Activated CD8-positive, alpha-beta T cell treated with anti-CD3 and anti-CD28 coated beads for 36 hours (primary cell): Measurements from ENCODE around the gene ANKRD33B. TPM values are rescaled to one million over a fixed set of nuclear protein-coding genes. Genes with fewer than 3 reads are reported as not detected.
A peak's percentile ranks its signal among the peaks of the same experiment; 100 is the strongest.

Source experiments
- ATAC-seq: fragments of 200-7000 bp; cut with Tn5 transposase; one replicate; pipeline ENCODE4 v1.10.0; 2021; ENCODE audit warnings: mild to moderate bottlenecking, moderate library complexity
- CTCF ChIA-PET: fragments of 350-600 bp; sonication (Branson Sonifier 250); formaldehyde crosslinking; loops from one replicate; lab custom pipeline; 2021; ENCODE audit warnings: antibody characterized with exemption; lab: Charles Lee
- POLR2A ChIA-PET: fragments of 350-600 bp; sonication (Branson Sonifier 250); formaldehyde crosslinking; loops from one replicate; lab custom pipeline; 2021; ENCODE audit warnings: antibody characterized with exemption; lab: Charles Lee
- DNase-seq: peaks from one replicate; pipeline ENCODE4 v3.0.0-alpha.2; 2020
- H3K27ac Mint-ChIP-seq: one replicate; pipeline ENCODE4 v1.8.0; 2021; ENCODE audit warnings: mild to moderate bottlenecking, mixed read lengths
- H3K27me3 Mint-ChIP-seq: one replicate; pipeline ENCODE4 v1.8.0; 2021; ENCODE audit warnings: mixed read lengths
- H3K36me3 Mint-ChIP-seq: one replicate; pipeline ENCODE4 v1.8.0; 2021; ENCODE audit warnings: low read depth, mixed read lengths
- H3K4me1 Mint-ChIP-seq: one replicate; pipeline ENCODE4 v1.8.0; 2021; ENCODE audit warnings: low read depth, mixed read lengths
- H3K4me3 Mint-ChIP-seq: one replicate; pipeline ENCODE4 v1.8.0; 2021; ENCODE audit warnings: mild to moderate bottlenecking, moderate library complexity, mixed read lengths
- H3K9me3 Mint-ChIP-seq: one replicate; pipeline ENCODE4 v1.8.0; 2021; ENCODE audit warnings: mixed read lengths
- CTCF ChIP-seq: fragments of 200-600 bp; IDR thresholded peaks from one replicate; pipeline ENCODE4 v1.8.0; 2022; ENCODE audit warnings: antibody characterized with exemption, mild to moderate bottlenecking
- intact Hi-C: fragments of 100-400 bp; cut with micrococcal nuclease; formaldehyde crosslinking; loops from one replicate; pipeline ENCODE4 v1.10.0; 2022
- total RNA-seq, 2 experiments: library from RNA; stranded (reverse); gene quantifications; one replicate each; pipeline ENCODE4 v1.2.3, GENCODE V29; 2021

ANKRD33B gene
- total RNA-seq, 2 experiments from 2014 or later = 13.6 to 13.8 TPM

- H3K27me3 Mint-ChIP-seq = no peaks in the 10 kb centered on the region
- ChIA-PET POLR2A (interaction anchor here (0.7 kb wide), 1 partner anchor 21 kb away, joined by 3 read pairs; no protein-coding TSS in a partner anchor), CTCF (interaction anchor here (0.7 to 2.6 kb wide), 14 partner anchors 9 to 238 kb away, joined by 3 to 21 read pairs (median 3); no protein-coding TSS in a partner anchor)
- TF ChIP-seq CTCF = peak; percentile 61
- peak; percentile 74 for ATAC-seq
- no peaks in the 10 kb centered on the region for H3K4me1 Mint-ChIP-seq
- peak; percentile 68 for DNase-seq
- no peak overlapping the region for H3K27ac Mint-ChIP-seq
- intact Hi-C loops = no loop called here
- H3K36me3 Mint-ChIP-seq = peaks cover 14% of the 10 kb centered on the region
- H3K9me3 Mint-ChIP-seq = no peaks in the 10 kb centered on the region
- no peak overlapping the region for H3K4me3 Mint-ChIP-seq
Observed at GRCh38 chr5:10689391-10690081, 125.7 kb downstream of the ANKRD33B start.

GRCh38 chr5:10690460-10691440 is 126.9 kb downstream of the ANKRD33B start:
- ATAC-seq (no peak), DNase-seq (no peak)
- Mint-ChIP-seq H3K4me3 (no peak overlapping the region), H3K36me3 (peaks cover 14% of the 10 kb centered on the region), H3K27ac (peak overlapping the region; percentile 37), H3K9me3 (no peaks in the 10 kb centered on the region), H3K4me1 (peaks cover 2% of the 10 kb centered on the region), H3K27me3 (no peaks in the 10 kb centered on the region)
- intact Hi-C loops = no loop called here
- TF ChIP-seq CTCF = no peak
- ChIA-PET POLR2A (interaction anchor here (1.0 kb wide), 1 partner anchor 247 kb away, joined by 3 read pairs; no protein-coding TSS in a partner anchor), CTCF (interaction anchor here (0.9 to 2.6 kb wide), 8 partner anchors 9 to 239 kb away, joined by 3 to 21 read pairs (median 4); no protein-coding TSS in a partner anchor)

GRCh38 chr5:10691826-10692785 is 128.2 kb downstream of the ANKRD33B start:
- Mint-ChIP-seq H3K9me3 (no peaks in the 10 kb centered on the region), H3K27ac (no peak overlapping the region), H3K4me1 (peaks cover 13% of the 10 kb centered on the region), H3K36me3 (peaks cover 12% of the 10 kb centered on the region), H3K27me3 (no peaks in the 10 kb centered on the region), H3K4me3 (no peak overlapping the region)
- POLR2A ChIA-PET = interaction anchor here (1.0 kb wide), 1 partner anchor 248 kb away, joined by 3 read pairs; no protein-coding TSS in a partner anchor
- no peak for ATAC-seq
- no peak for TF ChIP-seq CTCF
- intact Hi-C loops = no loop called here
- CTCF ChIA-PET = interaction anchor here (1.0 kb wide), 2 partner anchors 10 to 240 kb away, joined by 3 to 5 read pairs; no protein-coding TSS in a partner anchor
- no peak for DNase-seq

GRCh38 chr5:10695055-10695649 is 131.3 kb downstream of the ANKRD33B start:
- CTCF ChIA-PET = interaction anchor here (0.8 to 1.8 kb wide), 2 partner anchors 67 to 243 kb away, joined by 3 to 5 read pairs; no protein-coding TSS in a partner anchor
- peak; percentile 48 for ATAC-seq

More at GRCh38 chr5:10695055-10695649, 131.3 kb downstream of the ANKRD33B start:
- no peak overlapping the region for H3K4me3 Mint-ChIP-seq
- peak; percentile 48 for TF ChIP-seq CTCF
- no peaks in the 10 kb centered on the region for H3K27me3 Mint-ChIP-seq
- peak; percentile 39 for DNase-seq
- peaks cover 28% of the 10 kb centered on the region for H3K4me1 Mint-ChIP-seq
- H3K36me3 Mint-ChIP-seq = no peaks in the 10 kb centered on the region
- no peaks in the 10 kb centered on the region for H3K9me3 Mint-ChIP-seq
- POLR2A ChIA-PET = no interaction called here
- intact Hi-C loops = no loop called here
- no peak overlapping the region for H3K27ac Mint-ChIP-seq
